Measurements from ENCODE around the gene COASY.

The COASY gene

GRCh38 chr17:42554250-42555121, 7.5 kb upstream of the COASY start:
- TF ChIP-seq GLIS3 (CRISPR knock-in tag; IDR thresholded peaks at IDR 0.05) = no peak
- no peak for TF ChIP-seq ZNF70 (CRISPR knock-in tag; IDR thresholded peaks at IDR 0.05)
- no peak for TF ChIP-seq RARB (CRISPR knock-in tag; IDR thresholded peaks at IDR 0.05)
- TF ChIP-seq PPARA (CRISPR knock-in tag; IDR thresholded peaks at IDR 0.05; ENCODE audit: borderline replicate concordance) = no peak
- TF ChIP-seq BACH2 (CRISPR knock-in tag; IDR thresholded peaks at IDR 0.05; ENCODE audit: borderline replicate concordance) = no peak
- peak; percentile 88 for ATAC-seq

GRCh38 chr17:42555122-42555622, 6.8 kb upstream of the COASY start:
- no peak for TF ChIP-seq RARB (CRISPR knock-in tag; IDR thresholded peaks at IDR 0.05)
- TF ChIP-seq ARNTL (CRISPR knock-in tag; IDR thresholded peaks at IDR 0.05; ENCODE audit: borderline replicate concordance, low read depth) = no peak
- ATAC-seq = peak; percentile 3; the same call in 2 of the 3 replicates

GRCh38 chr17:42555961-42556617, 5.9 kb upstream of the COASY start:
- peak; percentile 55 for ATAC-seq

- ATAC-seq = no peak
- TF ChIP-seq CREB5 (CRISPR knock-in tag; IDR thresholded peaks at IDR 0.05; ENCODE audit: low read depth) = no peak
- no peak for TF ChIP-seq ZNF8 (CRISPR knock-in tag; IDR thresholded peaks at IDR 0.05)
- TF ChIP-seq ZC3H10 (CRISPR knock-in tag; IDR thresholded peaks at IDR 0.05) = no peak
- TF ChIP-seq ARNTL (CRISPR knock-in tag; IDR thresholded peaks at IDR 0.05; ENCODE audit: borderline replicate concordance, low read depth) = no peak
- TF ChIP-seq ZNF565 (CRISPR knock-in tag; conservative IDR thresholded peaks at IDR 0.05; ENCODE audit: low read depth) = no peak
- TF ChIP-seq ZNF70 (CRISPR knock-in tag; IDR thresholded peaks at IDR 0.05) = no peak
Measured at GRCh38 chr17:42559075-42559474, 2.9 kb upstream of the COASY start.

GRCh38 chr17:42560246-42560645, 1.7 kb upstream of the COASY start:
- no peak for ATAC-seq
- TF ChIP-seq BACH2 (CRISPR knock-in tag; IDR thresholded peaks at IDR 0.05; ENCODE audit: borderline replicate concordance) (no peak), CREB5 (CRISPR knock-in tag; IDR thresholded peaks at IDR 0.05; ENCODE audit: low read depth) (no peak), SNAI2 (CRISPR knock-in tag; IDR thresholded peaks at IDR 0.05) (no peak), CSDC2 (CRISPR knock-in tag; IDR thresholded peaks at IDR 0.05) (no peak), ZC3H10 (CRISPR knock-in tag; IDR thresholded peaks at IDR 0.05) (no peak), PATZ1 (CRISPR knock-in tag; IDR thresholded peaks at IDR 0.05; ENCODE audit: borderline replicate concordance) (no peak), ZFP3 (CRISPR knock-in tag; IDR thresholded peaks at IDR 0.05) (no peak), ZFP30 (CRISPR knock-in tag; IDR thresholded peaks at IDR 0.05) (no peak), ZNF70 (CRISPR knock-in tag; IDR thresholded peaks at IDR 0.05) (no peak), ARNTL (CRISPR knock-in tag; IDR thresholded peaks at IDR 0.05; ENCODE audit: borderline replicate concordance, low read depth) (no peak), ESRRG (CRISPR knock-in tag; IDR thresholded peaks at IDR 0.05) (no peak), GLIS3 (CRISPR knock-in tag; IDR thresholded peaks at IDR 0.05) (no peak), ZNF8 (CRISPR knock-in tag; IDR thresholded peaks at IDR 0.05) (no peak), RARB (CRISPR knock-in tag; IDR thresholded peaks at IDR 0.05) (no peak), TCF4 (CRISPR knock-in tag; IDR thresholded peaks at IDR 0.05; ENCODE audit: borderline replicate concordance) (no peak), ISL1 (CRISPR knock-in tag; IDR thresholded peaks at IDR 0.05) (no peak), CSRNP3 (CRISPR knock-in tag; IDR thresholded peaks at IDR 0.05) (no peak), PPARA (CRISPR knock-in tag; IDR thresholded peaks at IDR 0.05; ENCODE audit: borderline replicate concordance) (no peak), OSR1 (CRISPR knock-in tag; IDR thresholded peaks at IDR 0.05) (no peak)

Data from SK-N-SH treated with all-trans-retinoic acid at 6 μM for 48 hours (cell line).